Adrenal gland (tissue), 5 donors: Measurements from ENCODE around the gene NODAL.

ENCODE experiments used
- POLR2A ChIP-seq, 2 donors: fragments of 450-650 bp; IDR thresholded peaks; one replicate each; pipeline ENCODE4 v1.6.1; 2017; ENCODE audit warnings: antibody characterized with exemption in 2 of 2, mild to moderate bottlenecking in 2 of 2, moderate library complexity in 1 of 2
- TF ChIP-seq, protein P1 (sequence below), 6 experiments: fragments of 450-650 bp in 4 of 6; fragments of 200-600 bp in 2 of 6; sonication (generic) in 1 of 6; IDR thresholded peaks; 1 replicate in 5 of 6; 2 replicates in 1 of 6; pipeline versions ENCODE4 v1.5.1 to v1.8.0; 2016 to 2021; ENCODE audit warnings: antibody characterized with exemption in 6 of 6, mild to moderate bottlenecking in 2 of 6, moderate library complexity in 1 of 6
- donor health status: DM: no; HTN: no; CAD: no.

DNA sequence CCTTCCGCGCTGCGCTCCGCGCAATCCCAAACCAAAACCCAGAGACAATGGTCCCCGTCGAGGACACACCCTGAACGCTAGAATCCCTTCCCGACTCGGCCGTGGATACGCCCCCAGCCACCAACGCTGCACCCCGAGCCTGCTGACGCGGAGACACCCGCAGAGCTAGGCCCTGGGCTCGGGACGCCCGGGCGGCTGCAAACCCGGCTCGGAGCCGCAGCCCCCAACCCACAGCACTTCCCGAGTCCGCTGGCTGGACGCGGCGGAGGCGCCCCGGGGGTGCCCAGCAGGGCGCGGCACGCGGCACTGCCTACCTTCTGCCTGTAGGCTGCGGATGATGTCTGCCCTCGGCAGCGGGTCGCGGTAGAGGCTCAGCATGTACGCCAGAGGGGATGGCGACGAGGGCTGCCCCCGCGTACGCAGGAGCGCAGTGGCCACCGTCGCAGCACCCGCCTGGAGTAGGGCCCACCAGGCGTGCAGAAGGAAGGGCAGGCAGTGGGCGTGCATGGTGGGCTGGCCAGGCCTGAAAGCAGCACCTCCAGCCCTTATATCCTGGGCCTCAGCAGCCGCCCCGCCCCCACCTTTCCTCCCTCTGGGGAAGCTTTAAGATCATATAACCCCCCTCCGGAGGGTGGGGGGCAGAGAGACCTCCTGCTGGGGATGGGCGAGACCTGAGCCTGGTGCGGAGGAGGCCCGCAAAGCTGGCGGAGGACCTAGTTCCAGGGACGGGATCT lies at the start of gene NODAL:
- TF ChIP-seq, protein P1, sequence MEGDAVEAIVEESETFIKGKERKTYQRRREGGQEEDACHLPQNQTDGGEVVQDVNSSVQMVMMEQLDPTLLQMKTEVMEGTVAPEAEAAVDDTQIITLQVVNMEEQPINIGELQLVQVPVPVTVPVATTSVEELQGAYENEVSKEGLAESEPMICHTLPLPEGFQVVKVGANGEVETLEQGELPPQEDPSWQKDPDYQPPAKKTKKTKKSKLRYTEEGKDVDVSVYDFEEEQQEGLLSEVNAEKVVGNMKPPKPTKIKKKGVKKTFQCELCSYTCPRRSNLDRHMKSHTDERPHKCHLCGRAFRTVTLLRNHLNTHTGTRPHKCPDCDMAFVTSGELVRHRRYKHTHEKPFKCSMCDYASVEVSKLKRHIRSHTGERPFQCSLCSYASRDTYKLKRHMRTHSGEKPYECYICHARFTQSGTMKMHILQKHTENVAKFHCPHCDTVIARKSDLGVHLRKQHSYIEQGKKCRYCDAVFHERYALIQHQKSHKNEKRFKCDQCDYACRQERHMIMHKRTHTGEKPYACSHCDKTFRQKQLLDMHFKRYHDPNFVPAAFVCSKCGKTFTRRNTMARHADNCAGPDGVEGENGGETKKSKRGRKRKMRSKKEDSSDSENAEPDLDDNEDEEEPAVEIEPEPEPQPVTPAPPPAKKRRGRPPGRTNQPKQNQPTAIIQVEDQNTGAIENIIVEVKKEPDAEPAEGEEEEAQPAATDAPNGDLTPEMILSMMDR (IDR thresholded peaks at IDR 0.05): no peak
- no peak for TF ChIP-seq POLR2A (IDR thresholded peaks at IDR 0.05)
